ENCODE measurements around the gene KLK12. TPM values are rescaled to one million over a fixed set of nuclear protein-coding genes. Genes with fewer than 3 reads are reported as not detected.

The KLK12 gene
- total and polyA plus RNA-seq, 9 donors, result not detected

- no peaks in the 10 kb centered on the region for H3K27me3 ChIP-seq
- DNase-seq, result no peak
- H3K4me3 ChIP-seq, result no peak overlapping the region
- H3K9me3 ChIP-seq, result no peaks in the 10 kb centered on the region
- no peaks in the 10 kb centered on the region for H3K4me1 ChIP-seq (ENCODE audit: insufficient read depth)
- TF ChIP-seq CTCF (IDR thresholded peaks at IDR 0.05), result no peak
- no peak for TF ChIP-seq EP300 (IDR thresholded peaks at IDR 0.05)
- TF ChIP-seq POLR2A (IDR thresholded peaks at IDR 0.05), result no peak
- intact Hi-C loops (cut with DNase I), result no loop called here
- no peak overlapping the region for H3K27ac ChIP-seq
- H3K36me3 ChIP-seq, result no peaks in the 10 kb centered on the region
- 80 to 84% (median 82%) methylated on average over 5 of the region's 5 CpGs for WGBS, 3 donors
These were observed 35.7 kb upstream of the KLK12 start for GRCh38 chr19:51070334-51071094.

- intact Hi-C loops (cut with DNase I), result no loop called here
- Histone ChIP-seq H3K4me1 (ENCODE audit: insufficient read depth) (peaks cover 3% of the 10 kb centered on the region), H3K27me3 (no peaks in the 10 kb centered on the region), H3K36me3 (no peaks in the 10 kb centered on the region), H3K4me3 (no peak overlapping the region), H3K9me3 (no peaks in the 10 kb centered on the region), H3K27ac (no peak overlapping the region)
- DNase-seq, result no peak
- TF ChIP-seq POLR2A (IDR thresholded peaks at IDR 0.05), result no peak
- TF ChIP-seq CTCF (IDR thresholded peaks at IDR 0.05), result no peak
- TF ChIP-seq EP300 (IDR thresholded peaks at IDR 0.05), result no peak
- WGBS, 3 donors, result 68 to 72% (median 70%) methylated on average over 7 of the region's 7 CpGs
These were observed 31.8 kb upstream of the KLK12 start for GRCh38 chr19:51066393-51067186.

GRCh38 chr19:51065221-51065960 is 30.6 kb upstream of the KLK12 start:
- Histone ChIP-seq H3K36me3 (no peaks in the 10 kb centered on the region), H3K4me3 (no peak overlapping the region), H3K4me1 (ENCODE audit: insufficient read depth) (peaks cover 3% of the 10 kb centered on the region), H3K27me3 (no peaks in the 10 kb centered on the region), H3K27ac (no peak overlapping the region), H3K9me3 (no peaks in the 10 kb centered on the region)
- no peak for TF ChIP-seq CTCF (IDR thresholded peaks at IDR 0.05)
- TF ChIP-seq POLR2A (IDR thresholded peaks at IDR 0.05), result no peak
- TF ChIP-seq EP300 (IDR thresholded peaks at IDR 0.05), result no peak
- intact Hi-C loops (cut with DNase I), result no loop called here
- 12 to 16% (median 12%) methylated on average over 24 to 25 of the region's 25 CpGs for WGBS, 3 donors
- no peak for DNase-seq

GRCh38 chr19:51064534-51065220 is 29.9 kb upstream of the KLK12 start, which contains the start of gene KLK13:
Gene KLK13 (minus strand): TSS chr19:51065092. CDS start chr19:51065067, 25 bp downstream.
- DNase-seq, result peak in 4 of 5 donors; percentile 15 to 66 (median 43)
- H3K27ac ChIP-seq, result no peak within 1 kb of the TSS
- H3K4me1 ChIP-seq (ENCODE audit: insufficient read depth), result peaks cover 3% of the 10 kb centered on the region
- intact Hi-C loops (cut with DNase I), result no loop called here
- no peaks in the 10 kb centered on the region for H3K36me3 ChIP-seq
- TF ChIP-seq POLR2A (IDR thresholded peaks at IDR 0.05) (no peak), EP300 (IDR thresholded peaks at IDR 0.05) (no peak), CTCF (IDR thresholded peaks at IDR 0.05) (no peak)
- H3K4me3 ChIP-seq, result no peak within 1 kb of the TSS
- WGBS, 3 donors, result 13 to 15% (median 13%) methylated on average over 34 to 38 of the region's 38 CpGs
- no peaks in the 10 kb centered on the region for H3K27me3 ChIP-seq
- no peaks in the 10 kb centered on the region for H3K9me3 ChIP-seq

All from ovary (tissue), 9 donors.